ENCODE data around the gene PTGR1.

DNA sequence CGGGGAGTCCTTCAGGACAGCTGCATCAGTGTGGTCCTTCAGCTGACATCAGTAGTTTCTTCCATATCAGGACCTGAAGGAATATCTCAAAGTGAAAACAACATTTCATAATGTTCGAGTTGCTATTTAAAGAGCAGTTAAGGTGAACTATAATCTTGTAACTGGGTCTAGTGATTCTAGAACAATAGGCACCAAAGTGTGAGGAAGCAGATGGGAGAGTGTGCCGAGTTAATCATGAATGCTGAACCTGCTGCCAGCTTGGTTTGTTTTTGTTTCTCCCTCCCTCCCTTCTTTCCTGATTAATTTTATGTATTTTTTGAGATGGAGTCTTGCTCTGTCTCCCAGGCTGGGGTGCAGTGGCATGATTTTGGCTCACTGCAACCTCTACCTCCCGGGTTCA, 3.6 kb upstream of the PTGR1 start:
- TF ChIP-seq POLR2AphosphoS5 (IDR thresholded peaks at IDR 0.05; ENCODE audit: borderline replicate concordance, low read depth, low read length): no peak
- no peak for TF ChIP-seq EZH2 (IDR thresholded peaks at IDR 0.05)

All from SK-N-MC (cell line).